ENCODE data around the gene MLXIP.
"Not testable (repeated sequence)": the region's sequence is repeated elsewhere in the genome, so short reads cannot be mapped to it uniquely, and the experiment has no call there.

MLXIP gene

DNA sequence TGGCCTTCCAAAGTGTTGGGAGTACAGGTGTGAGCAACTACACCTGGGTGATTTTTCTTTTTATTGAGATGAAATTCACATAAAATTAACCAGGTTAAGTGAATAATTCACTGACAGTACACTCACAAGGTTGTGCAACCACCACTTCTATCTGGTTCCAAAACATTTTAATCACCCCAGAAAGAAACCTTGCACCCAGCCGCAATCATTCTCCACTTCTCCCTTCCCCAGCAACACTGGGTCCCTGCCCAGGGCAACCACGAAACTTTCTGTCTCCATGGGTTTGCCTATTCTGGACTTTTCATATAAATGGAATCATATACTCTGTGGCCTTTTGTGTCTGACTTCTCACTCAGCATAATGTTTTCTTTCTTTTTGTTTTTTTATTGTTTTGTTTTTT lies 26.3 kb upstream of the MLXIP start:
- TF ChIP-seq, protein P1, sequence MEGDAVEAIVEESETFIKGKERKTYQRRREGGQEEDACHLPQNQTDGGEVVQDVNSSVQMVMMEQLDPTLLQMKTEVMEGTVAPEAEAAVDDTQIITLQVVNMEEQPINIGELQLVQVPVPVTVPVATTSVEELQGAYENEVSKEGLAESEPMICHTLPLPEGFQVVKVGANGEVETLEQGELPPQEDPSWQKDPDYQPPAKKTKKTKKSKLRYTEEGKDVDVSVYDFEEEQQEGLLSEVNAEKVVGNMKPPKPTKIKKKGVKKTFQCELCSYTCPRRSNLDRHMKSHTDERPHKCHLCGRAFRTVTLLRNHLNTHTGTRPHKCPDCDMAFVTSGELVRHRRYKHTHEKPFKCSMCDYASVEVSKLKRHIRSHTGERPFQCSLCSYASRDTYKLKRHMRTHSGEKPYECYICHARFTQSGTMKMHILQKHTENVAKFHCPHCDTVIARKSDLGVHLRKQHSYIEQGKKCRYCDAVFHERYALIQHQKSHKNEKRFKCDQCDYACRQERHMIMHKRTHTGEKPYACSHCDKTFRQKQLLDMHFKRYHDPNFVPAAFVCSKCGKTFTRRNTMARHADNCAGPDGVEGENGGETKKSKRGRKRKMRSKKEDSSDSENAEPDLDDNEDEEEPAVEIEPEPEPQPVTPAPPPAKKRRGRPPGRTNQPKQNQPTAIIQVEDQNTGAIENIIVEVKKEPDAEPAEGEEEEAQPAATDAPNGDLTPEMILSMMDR (conservative IDR thresholded peaks at IDR 0.05; ENCODE audit: control insufficient read depth, insufficient read depth, low read depth, low read length) = no peak
- peak; percentile 12 for DNase-seq (ENCODE audit: low read depth)
- H3K4me3 ChIP-seq (ENCODE audit: control insufficient read depth, low read depth, low read length) = no peak overlapping the region

DNA sequence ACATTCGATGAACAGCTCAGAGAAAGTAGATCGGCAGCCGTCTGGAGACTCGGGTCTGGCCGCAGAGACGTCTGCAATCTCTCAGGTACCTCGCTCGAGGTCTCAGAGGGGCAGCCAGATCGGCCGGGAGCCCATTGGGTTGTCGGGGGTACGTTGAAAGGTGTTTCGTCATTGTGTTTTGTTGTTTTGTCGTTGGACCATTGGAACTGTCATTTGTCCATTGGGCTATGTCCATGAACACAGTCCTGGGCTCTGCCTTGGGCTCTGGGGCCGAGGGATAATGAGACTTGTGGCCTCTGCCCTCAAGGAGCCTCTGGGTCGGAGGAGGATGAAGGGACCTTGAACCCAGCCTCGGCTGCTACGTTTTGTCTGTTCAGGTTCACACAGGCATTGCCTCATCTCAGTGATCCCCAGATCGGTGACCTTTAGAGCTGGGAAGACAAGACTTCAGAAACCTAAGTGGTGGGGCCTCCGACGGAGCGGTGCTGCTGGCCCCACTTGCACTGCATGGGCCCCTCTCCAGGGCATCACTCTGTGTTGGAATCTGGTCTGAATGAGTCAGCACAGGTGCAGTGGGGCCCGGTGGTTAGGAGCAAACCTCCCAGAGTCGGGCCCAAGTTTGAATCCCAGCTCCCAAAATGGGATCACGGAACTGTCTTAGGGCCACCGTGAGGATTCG lies 23.6 kb upstream of the MLXIP start:
- TF ChIP-seq, protein P1 (conservative IDR thresholded peaks at IDR 0.05; ENCODE audit: control insufficient read depth, insufficient read depth, low read depth, low read length) = no peak
- no peak for DNase-seq (ENCODE audit: low read depth)
- H3K4me3 ChIP-seq (ENCODE audit: control insufficient read depth, low read depth, low read length) = no peak overlapping the region

DNA sequence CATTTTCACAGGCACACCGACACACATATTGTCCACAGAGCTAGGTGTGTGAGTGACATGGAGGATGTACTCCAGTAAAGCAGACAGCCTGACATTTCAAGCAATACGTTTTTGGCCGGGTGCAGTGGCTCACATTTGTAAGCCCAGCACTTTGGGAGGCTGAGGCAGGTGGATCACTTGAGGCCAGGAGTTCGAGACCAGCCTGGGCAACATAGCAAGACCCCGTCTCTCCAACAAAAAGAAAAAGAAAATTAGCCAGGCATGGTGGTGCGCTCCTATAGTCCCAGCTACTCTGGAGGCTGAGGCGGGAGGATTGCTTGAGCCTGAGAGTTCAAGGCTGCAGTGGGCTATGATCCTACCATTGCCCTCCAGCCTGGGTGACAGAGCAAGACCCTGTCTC lies 22.1 kb upstream of the MLXIP start:
- not testable (repeated sequence) for DNase-seq (ENCODE audit: low read depth)

DNA sequence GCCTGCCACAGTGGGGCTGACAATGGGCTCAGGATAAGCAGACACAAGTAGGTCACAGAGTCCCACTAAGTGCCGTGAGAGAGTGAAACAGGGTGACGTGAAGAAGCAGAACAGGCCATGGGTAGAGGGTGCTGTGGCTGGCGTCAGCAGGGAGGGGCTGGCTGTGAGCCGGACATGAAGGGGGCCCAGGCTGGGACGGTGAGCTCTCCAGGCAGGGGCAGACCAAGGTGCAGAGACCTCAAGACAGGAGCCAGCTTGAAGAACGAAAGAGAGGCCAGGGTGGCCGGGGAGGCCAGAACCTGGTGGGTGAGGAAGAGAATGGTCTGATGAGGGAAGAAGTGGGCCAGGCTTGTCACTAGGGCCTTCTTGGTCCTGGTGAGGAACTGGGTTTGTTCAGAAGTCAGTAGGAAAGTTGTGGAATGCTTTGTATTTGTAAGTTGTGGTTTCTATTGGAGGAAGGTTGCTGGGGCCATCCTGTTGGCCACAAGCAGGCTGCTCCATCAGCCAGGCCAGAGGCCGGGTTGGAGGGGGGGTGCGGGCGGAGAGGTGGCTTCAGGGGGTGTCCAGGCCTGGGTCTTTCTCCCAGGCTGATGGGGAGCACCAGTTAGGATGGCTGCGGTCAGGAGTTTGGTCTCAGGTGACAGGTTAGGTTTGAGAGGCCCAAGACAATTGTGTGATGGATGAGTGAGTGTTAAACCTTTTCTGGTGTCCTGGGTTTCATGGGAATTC lies 21.4 kb upstream of the MLXIP start:
- no peak for DNase-seq (ENCODE audit: low read depth)
- H3K4me3 ChIP-seq (ENCODE audit: control insufficient read depth, low read depth, low read length) = no peak overlapping the region
- TF ChIP-seq, protein P1 (conservative IDR thresholded peaks at IDR 0.05; ENCODE audit: control insufficient read depth, insufficient read depth, low read depth, low read length) = no peak

More for the DNA sequence above, 22.1 kb upstream of the MLXIP start:
- not testable (repeated sequence) for H3K4me3 ChIP-seq (ENCODE audit: control insufficient read depth, low read depth, low read length)

DNA sequence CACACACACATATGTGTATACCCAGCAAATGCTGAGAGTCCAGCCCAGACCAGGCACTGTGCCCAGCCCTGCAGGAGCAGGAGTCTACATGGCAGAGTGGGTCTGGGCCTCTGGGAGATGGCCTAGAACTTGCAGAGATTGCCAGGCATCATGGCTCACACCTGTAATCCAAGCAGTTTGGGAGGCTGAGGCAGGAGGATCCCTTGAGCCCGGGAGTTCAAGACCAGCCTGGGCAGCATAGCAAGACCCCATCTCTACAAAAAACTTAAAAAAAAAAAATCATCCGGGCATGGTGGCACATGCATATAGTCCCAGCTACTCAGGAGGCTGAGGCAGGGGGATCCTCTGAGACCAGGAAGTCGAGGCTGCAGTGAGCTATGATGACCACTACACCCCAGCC lies 20.8 kb upstream of the MLXIP start:
- DNase-seq (ENCODE audit: low read depth) = no peak
- no peak overlapping the region for H3K4me3 ChIP-seq (ENCODE audit: control insufficient read depth, low read depth, low read length)
- TF ChIP-seq, protein P1 (conservative IDR thresholded peaks at IDR 0.05; ENCODE audit: control insufficient read depth, insufficient read depth, low read depth, low read length) = no peak

DNA sequence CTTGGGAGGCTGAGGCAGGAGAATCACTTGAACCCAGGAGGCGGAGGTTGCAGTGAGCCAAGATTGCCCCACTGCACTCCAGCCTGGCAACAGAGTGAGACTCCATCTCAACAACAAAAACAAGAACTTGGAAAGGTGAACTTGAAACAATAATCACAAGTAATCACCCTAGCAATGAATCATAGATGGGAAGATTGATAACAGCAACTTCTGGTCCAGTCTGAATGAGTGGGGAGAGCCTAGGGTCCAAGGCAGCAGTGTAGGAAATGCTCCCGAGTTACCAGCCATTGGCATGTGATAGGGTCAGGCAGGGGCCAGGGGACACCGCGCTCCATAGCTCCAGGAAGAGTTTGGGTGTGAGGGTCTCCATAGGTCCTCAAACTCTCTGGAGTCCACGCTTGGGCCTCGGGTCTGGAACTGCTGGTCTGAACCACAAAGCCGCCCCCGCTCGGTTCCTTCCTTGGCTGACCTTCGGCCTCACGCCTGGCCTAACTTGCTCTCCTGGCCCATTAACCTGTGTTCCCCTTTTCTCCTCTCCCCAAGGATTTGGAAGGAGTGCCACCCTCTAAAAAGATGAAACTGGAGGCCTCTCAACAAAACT lies 19.9 kb upstream of the MLXIP start:
- TF ChIP-seq, protein P1 (conservative IDR thresholded peaks at IDR 0.05; ENCODE audit: control insufficient read depth, insufficient read depth, low read depth, low read length) = no peak
- no peak overlapping the region for H3K4me3 ChIP-seq (ENCODE audit: control insufficient read depth, low read depth, low read length)
- no peak for DNase-seq (ENCODE audit: low read depth)

Measured in fibroblast of mammary gland (primary cell).